Ureter (tissue), 1 donor: ENCODE data around the gene CELF4. TPM values are rescaled to one million over a fixed set of nuclear protein-coding genes. Genes with fewer than 3 reads are reported as not detected.
A peak's percentile ranks its signal among the peaks of the same experiment; 100 is the strongest.
"Not testable (repeated sequence)": the region's sequence is repeated elsewhere in the genome, so short reads cannot be mapped to it uniquely, and the experiment has no call there.

Experiments used
- DNase-seq: peaks from one replicate; pipeline ENCODE4 v3.0.0-alpha.2; 2020; ENCODE audit warnings: low spot score
- total RNA-seq: library from RNA; stranded (reverse); gene quantifications from one replicate; pipeline ENCODE4 v1.2.4, GENCODE V29; 2023
- donor health status: DM: yes; HTN: yes; CAD: no.

Gene CELF4
- total RNA-seq, 1 donor from 2014 or later, result not detected

DNA sequence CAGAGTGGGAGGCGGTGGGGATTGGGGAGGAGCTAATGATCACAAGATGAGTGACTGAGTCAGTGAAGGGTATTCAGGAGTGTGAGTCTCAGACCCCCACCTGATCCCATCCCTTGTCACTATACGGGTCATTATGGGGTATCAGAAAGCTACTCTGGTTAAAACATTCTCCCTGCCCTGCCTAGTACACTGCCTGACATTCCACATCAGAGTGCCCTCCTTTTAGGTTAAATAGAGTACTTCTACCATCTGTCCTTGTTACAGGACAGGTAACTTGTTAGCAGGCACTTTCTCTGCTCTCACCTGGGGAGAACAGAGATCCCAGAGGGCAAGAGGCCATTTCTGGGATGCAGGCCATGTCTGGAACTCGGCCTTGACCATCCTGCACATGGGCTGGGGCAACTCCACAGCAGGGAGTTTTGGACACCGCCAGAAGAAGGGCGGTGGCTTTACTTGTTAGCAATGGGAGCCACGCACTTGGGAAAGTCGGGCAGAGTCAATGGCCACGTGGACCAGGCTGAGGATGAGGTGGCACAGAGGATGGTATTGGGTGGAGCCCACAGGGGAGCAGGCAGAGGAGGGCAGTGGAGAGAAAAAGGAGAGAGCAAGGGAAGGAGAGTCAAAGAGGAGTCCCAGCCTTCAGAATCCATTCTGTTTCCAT, 98.5 kb downstream of the CELF4 start:
- no peak for DNase-seq

DNA sequence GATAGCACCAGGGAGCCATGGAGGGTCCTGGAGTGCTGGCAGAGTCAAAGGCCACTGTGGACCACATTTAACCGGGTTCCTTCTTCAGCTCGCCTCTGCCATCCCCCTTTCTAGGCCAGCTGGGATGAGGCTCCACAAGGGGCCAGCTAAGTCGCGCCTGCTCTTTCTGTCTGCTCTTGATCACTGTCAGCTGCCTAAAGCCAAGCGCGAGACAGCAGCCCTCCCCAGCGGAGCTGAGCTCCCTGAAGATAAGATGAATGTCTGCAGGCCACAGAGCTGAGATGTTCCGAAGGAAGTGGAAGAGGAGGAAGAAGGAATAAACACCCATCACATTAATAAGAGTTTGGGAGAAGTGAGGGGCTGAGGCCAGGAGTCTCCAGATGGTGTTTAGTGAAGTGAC, 99.6 kb downstream of the CELF4 start:
- DNase-seq, result no peak

DNA sequence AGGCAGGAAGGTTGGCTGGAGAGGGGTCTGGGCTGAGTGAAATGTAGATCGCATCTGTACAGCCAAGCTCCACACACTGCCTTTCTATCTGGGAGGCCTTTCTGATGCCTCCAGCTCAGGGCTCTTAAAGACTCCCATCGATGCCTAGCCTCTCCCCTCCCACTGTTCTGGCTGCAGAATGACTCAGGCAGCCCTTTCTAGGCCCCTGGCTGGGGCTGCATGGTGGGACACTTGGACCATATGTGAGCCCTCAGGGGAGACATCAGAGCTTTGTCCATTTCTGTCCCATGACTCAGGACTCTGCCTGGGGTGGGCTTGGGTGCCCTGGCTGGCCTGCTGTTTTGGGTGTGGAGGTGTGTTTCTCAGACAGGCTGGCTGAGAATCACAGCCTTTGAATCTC, 101.3 kb downstream of the CELF4 start:
- no peak for DNase-seq

DNA sequence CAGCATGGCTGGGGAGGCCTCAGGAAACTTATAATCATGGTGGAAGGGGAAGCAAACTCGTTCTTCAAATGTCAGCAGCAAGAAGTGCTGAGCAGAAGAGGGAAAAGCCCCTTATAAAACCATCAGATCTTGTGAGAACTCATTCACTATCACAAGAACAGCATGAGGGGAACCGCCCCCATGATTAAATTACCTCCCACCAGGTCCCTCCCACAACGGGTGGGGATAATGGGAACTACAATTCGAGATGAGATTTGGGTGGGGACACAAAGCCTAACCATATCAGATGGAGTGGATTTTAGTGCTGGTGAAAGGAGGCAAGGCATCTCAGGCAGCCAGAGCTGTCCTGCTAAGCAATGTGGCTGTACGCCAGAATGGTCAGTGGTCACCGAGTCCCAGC, 104.3 kb downstream of the CELF4 start:
- not testable (repeated sequence) for DNase-seq

GRCh38 chr18:37460604-37461003, 105.0 kb downstream of the CELF4 start:
- no peak for DNase-seq

DNA sequence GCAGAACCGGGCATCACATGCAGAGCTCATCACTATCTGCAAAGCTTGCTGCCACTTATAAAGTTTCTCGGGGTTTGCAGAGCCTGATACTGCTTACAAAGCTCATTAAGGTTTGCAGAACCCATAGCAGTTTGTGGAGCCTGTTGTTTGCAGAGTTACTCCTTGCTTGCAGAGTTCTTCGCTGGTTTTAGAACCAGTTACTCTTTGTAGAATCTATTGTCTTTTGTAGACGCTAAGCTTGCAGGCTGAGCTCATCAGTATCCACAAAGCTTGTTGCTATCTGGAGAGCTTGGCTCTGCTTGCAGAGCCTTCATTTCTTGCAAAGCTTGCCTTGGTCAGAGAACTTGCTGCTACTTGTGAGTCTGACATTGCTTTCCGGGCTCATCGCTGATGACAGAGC, 106.9 kb downstream of the CELF4 start:
- no peak for DNase-seq

- DNase-seq, result no peak
Measured at GRCh38 chr18:37457753-37458152, 107.8 kb downstream of the CELF4 start.

DNA sequence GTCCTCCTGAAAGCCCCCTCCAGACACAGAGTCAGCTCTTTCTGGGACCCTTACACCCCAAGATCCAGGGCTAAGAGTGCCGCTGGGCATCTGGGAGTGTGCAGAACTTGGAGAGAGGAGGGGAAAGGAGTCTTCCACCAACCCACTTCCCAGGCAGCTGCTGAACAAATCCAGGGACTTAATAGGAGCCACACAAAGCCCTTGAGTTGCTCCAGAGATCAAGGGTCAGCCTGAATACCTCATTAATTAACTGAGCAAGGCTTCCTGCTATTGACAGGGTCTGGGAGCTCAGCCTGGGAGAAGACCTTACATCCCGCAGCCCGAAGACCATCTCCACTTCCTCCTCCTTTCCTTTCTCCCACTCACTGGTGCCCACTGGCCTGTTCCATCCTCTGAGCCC, 108.3 kb downstream of the CELF4 start:
- DNase-seq, result no peak

DNA sequence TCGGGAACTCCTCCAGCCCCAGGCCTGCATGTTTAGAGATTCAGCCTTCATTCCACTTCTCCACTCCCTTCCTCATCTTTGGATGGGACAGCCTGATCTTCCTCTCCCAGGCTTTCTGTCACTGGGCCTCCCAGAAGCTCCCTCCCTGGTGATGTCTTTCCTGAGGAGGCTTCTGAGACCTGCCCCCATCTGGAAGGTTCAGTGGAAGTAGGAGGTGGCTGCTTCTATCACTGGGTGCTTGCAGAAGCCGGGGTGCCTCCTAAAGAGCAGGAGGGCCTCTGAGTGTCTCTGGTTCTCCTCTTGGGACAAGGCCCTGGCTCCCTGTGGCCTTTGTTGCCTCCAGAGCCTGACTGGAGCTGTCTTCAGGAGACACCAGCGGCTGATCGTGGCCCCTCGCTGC, 108.7 kb downstream of the CELF4 start:
- DNase-seq, result no peak

DNA sequence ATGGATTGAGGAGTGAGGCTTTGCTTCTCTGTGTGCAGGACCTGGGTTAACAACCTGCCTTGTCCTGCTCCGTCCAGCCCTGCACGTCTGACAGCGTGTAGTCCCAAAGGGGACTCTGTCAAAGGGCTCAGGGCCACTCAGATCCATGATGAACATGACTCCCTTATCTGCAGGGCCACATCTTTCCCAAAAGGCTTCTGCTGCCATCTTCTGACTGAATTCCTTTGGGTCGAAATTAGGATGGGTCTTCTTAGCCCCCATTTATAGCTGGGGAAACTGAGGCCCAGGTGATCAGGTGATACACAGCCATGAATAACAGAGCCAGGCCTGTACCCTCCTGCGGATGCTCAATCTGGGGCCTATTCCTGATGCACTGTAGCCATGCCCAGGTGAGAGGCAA, 109.2 kb downstream of the CELF4 start:
- no peak for DNase-seq

GRCh38 chr18:37453752-37454151, 111.8 kb downstream of the CELF4 start:
- DNase-seq, result no peak

- peak; percentile 58 for DNase-seq
Measured at GRCh38 chr18:37452682-37453385, 112.8 kb downstream of the CELF4 start.

- no peak for DNase-seq
Measured at GRCh38 chr18:37452015-37452414, 113.6 kb downstream of the CELF4 start.

- DNase-seq, result no peak
Measured at GRCh38 chr18:37451239-37451825, 114.3 kb downstream of the CELF4 start.

DNA sequence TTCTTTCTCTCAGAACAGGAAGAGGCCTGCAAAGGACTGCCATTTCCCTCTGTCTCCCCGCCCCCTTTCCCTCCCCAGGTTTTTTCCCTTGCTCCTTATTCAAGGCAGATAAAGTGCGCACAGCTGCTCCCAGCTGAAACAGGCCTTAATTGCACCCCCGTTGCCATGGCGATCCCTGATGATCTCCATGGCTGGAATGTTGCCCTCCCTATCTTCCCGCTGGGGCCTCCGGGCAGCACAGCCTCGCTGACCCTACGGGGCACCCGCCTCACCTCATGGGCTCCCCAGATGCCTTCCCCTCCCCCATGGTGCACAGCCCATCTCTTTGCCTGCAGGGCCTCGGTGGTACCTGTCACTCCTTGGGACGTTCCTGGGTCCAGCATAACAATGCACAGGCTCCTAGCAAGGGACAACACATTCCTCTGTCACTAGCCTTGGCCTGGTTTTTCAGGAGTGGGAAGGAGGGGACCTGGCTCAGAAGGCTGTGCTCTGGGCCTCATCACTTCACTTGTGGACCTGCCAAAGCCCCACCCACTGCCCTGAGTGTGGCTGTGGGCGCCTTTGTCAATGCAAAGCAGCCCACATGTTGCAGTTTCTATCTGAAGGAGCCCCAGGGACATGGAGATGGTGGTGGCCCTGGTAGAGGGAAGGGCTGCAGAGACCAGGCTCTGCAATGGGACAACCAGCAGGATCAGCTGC, 115.0 kb downstream of the CELF4 start:
- no peak for DNase-seq

GRCh38 chr18:37449618-37450017, 116.0 kb downstream of the CELF4 start:
- DNase-seq, result no peak

GRCh38 chr18:37448946-37449345, 116.7 kb downstream of the CELF4 start:
- DNase-seq, result no peak

GRCh38 chr18:37447962-37448888, 117.4 kb downstream of the CELF4 start:
- DNase-seq, result no peak

- DNase-seq, result no peak
Measured at GRCh38 chr18:37445836-37446235, 119.8 kb downstream of the CELF4 start.

- DNase-seq, result no peak
Measured at GRCh38 chr18:37445368-37445767, 120.2 kb downstream of the CELF4 start.

GRCh38 chr18:37443325-37444055, 122.1 kb downstream of the CELF4 start:
- DNase-seq, result no peak
